Stimulated activated CD8-positive, alpha-beta memory T cell treated with anti-CD3 and anti-CD28 coated beads, Interleukin-4, amount 100 ng/mL, for 1 hour (primary cell): ENCODE measurements around the gene BMP6.
"Not testable (repeated sequence)": the region's sequence is repeated elsewhere in the genome, so short reads cannot be mapped to it uniquely, and the experiment has no call there.

Experiments
- DNase-seq, 2 donors: peaks; one replicate each; pipeline ENCODE4 v3.0.0-alpha.2; 2020; ENCODE audit warnings: low read depth in 2 of 2, low spot score in 1 of 2

BMP6 gene

DNA sequence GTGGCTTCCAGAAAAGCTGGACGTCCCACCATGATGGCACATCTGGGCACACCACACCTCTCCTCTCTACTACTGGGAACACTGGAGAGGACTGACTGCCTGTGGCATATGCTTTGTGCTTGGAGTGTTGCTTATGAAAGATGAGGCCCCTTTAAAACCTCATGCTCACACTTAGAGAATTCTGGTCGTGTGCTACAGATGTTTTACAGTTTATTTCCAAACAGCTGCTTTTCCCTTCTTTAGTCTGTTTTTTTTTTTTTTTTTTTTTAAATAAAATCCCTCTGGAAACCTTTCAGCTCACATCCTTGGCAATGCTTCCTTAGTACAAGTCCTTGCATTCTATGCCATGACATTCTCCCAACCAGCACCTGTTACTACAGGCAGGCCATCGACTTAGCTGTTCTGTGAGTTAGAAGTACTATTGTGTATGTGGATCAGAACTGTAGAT is 60.3 kb downstream of the BMP6 start:
- no peak for DNase-seq

DNA sequence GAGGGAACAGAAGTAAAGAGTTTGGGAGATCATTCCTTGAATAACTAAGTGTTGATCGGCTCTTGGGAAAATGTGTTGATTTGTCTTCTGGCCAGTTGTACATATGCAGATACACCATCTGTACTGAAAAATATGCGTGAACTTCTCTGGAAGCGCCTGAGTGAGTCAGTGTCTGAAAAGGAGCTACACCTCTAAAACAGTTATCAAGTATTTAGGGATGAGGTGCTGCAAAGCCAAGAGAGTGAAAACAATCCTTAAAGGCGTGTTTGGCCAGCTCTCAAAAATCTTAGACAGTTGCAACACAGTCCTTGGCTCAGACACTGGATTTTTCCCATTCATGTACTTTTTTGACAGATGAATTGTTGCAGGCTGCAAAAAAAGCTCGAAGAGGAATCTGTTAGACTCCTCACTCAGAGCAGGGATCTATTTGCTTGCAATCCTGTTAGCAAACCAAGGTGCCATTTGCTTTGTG is 61.3 kb downstream of the BMP6 start:
- no peak for DNase-seq

DNA sequence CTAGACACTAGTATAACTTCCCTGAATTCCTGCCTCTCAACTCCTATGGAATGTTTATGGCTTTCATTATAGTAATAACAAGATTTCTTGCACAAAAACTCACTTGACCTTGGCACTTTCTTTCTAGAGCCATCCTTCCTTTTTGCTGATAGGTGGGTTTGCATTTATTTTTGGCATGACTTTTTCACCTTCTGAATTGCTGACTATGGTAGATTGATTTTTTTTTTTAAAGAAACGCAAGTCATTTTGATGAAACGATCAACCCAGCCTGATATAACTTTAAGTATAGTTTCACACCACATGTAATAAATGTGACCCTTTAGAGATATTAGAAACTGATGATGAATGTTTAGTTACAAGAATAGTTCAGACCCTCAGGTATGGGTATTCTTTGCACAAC is 61.8 kb downstream of the BMP6 start:
- no peak for DNase-seq

DNA sequence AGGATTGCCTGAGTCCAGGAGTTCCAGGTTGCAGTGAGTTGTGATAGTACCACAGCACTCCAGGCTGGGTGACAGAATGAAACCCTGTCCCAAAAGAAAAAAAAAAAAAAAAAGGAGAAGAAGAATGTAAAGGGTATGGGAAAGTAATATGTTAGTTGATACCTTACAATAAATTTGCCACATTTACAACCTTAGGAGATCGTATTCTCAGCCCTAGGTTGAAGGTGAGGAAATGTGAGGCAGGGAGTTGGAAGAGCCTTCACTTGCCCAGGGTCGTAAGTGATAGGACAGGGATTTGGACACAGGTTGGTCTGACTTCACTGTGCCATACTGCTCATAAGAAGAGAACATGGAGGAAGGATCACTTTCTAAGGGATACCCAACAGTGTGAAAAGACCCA is 68.6 kb downstream of the BMP6 start:
- DNase-seq = no peak

DNA sequence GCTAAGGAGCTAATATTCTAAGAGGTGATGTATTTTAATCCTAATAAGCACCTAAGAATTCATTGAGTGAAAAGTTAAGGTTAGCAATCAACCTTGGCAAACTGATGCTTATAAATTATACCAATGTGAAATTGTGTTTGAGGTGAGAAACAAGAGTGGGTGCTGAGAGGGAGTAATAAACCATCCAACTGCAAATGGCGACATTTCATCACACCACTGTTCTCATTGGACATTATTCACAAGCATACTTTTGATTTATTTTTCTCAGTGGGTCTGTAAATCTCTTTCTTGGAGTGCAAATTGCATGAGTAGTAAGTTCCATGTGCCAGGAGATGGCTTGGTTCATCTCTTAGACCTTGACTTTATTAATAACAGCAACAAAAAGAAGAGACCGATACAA is 71.5 kb downstream of the BMP6 start:
- DNase-seq = no peak

DNA sequence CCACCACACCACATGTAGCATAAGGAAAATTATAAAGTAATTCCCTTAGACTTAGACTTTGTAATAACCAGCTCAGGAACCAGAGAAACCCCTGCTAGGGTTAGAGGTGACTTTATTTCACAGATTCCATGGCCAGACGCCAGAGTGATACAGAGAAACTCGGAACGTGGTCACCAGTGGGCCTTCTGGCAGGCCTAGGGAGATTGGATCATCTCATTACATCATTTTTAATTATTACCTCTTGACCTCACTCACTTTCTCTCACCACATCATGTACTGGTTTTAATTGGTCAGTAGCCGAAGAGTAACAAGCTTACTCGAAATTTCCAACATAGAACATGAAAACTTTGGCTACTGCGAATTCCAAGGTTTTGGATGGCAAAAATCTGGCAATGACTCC is 72.9 kb downstream of the BMP6 start:
- DNase-seq = no peak

DNA sequence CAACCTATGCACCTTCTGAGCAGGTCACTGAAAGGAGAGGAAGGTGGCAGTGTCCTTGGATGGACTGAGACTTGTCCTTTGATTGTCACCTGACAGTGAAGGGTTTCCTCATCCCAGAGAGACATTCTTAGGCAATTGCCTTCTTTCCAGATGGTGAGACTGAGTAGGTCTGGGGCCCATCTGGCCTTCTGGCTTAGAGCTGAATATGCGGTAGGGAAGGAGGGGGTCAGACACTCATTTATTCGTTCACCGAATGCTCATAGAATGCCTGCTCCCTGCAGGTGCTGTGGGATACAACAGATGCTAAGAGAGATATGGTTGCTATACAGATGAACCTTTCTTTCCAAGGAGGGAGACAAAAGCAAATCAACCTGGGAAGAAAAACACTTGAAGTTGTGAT is 76.8 kb downstream of the BMP6 start:
- no peak for DNase-seq

DNA sequence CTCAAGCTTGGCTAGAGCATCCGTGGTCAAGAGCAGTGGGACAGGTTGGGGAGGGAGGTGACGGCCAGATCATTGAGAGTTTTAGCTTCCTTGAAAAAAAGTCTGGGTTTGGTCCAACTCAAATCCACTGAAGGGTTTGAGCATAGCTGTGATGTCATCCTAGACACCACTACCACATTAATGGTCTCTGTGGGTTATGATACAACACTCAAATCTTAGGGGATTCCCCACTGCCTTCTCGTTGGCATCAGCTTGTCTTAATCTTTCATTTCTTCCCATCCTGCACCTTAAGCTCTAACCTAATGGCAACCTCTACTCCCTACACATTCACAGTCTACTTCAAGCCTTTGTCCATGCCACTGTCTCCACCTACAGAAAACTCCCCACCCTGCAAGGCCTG is 77.3 kb downstream of the BMP6 start:
- DNase-seq = no peak

DNA sequence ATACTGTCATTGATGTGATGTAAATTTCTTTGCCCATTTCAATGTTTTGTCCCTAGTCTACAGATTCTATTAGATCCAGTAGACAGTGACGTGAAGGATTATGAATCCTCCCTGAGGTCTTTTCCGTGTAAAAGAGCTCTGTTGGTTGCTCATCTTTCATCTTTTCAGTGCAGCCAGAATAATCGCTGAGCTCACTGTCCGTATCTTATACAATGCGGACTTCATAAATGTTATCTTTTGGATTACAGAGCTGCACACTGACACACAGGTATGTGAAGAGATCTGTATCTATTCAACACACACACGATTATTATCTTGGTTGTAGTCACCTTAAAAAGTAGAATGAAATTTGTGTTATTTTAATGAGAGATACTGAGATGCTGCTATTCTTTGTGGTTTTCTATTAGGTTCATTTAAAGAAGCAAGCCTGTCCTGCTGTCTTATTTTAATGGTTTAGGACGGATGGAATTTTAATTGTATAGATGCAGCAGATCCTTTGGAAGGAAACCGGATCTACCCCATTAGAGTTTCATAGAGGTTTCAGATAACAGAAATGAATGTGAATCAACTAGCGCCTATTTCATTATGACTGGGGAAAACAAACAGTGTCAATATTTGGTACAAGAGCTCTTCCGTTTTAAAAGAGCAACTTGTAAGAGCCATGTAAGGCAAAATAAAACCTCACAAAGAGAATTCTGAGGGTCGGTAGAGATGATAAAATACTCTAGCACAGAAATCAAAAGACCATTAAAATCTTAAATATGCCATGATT is 79.4 kb downstream of the BMP6 start:
- DNase-seq = no peak

DNA sequence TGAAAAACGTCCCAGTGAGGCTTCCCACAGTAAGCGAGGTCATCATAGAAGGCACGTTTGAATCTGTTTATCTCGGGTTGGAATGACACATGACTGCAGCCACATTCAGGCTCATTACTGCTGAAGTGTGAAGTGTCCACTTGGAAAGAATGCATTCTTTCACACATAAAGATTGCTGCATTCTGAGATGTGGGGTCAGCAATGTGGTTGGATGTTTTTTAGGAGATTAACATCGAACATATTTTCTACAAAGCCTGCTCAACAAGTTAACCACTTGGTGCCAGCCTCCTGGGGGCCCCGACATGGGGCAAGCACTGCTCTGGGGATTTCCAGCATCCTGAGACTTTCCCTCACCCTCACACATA is 79.9 kb downstream of the BMP6 start:
- no peak for DNase-seq

DNA sequence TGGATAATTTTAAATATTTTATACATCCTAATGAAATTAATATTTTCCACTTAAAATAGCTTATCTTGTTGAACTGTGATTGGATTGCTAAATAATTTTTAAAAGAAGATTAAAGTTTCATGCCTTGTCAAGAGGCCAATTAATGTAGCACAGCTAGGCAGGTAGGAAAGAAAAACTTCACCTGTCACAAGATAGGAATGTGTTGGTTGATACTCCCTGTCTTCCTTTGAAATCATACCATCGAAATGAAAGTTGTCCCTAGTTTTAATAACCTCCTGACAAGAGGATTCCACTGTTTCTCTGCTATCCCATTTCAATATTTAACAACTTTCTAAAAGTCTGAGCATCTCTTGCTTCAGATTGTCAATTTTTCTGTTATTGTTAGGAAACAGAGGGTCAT is 80.8 kb downstream of the BMP6 start:
- no peak for DNase-seq

DNA sequence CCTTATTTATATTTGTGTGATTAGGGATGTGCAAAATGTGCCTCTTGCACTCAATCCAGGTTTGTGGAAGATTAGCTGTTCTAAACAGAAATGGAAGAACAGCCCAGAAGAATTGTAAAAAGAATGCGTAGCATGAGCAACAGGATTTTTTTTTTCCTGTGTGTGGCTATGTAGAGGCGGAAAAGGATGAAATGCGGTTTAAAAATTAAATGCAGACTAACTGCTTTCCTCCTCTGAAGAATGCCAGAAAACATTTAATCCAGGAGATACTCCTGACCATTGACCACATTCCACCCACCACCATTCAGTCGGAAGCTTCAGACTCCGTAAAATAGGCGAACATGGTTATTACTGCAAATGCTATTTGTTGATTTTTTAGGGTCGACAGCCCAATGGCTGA is 83.4 kb downstream of the BMP6 start:
- DNase-seq = no peak

DNA sequence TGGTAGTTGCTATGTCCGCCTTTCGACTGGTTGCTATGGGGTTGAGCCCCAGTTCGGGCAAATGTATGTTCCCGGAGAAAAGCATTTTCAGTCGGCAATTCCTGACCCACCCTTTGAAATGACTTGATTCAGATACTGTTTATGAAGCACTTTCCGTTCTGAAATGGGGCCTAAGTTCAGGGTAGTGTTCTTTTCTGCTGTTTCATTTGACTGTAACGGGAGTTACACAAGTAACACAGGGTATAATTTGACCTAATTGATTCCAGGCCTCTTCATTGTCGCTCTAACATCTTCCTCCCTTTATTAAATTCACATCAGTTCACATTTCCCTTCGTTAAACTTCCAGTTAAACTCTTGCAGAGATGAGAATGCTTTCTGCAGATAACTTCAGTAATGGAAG is 85.5 kb downstream of the BMP6 start:
- DNase-seq = no peak

DNA sequence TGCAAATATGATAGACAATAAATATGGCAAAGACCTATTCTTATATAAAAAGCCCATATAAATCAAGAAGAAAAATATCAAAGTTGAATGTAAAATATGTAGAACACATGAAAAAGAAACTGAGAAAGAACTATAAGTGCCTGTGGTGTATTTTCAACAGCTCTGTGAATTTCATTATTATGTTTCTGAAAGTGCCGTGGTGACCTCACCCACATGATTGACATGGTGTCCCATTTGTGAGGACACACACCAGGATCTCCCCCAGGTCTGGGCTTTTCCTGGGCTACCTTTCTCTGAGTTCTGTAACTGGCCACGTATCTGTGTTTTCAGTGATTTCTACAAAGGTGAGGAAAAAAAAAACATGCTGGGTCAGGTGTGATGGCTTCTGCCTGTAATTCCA is 86.7 kb downstream of the BMP6 start:
- no peak for DNase-seq

DNA sequence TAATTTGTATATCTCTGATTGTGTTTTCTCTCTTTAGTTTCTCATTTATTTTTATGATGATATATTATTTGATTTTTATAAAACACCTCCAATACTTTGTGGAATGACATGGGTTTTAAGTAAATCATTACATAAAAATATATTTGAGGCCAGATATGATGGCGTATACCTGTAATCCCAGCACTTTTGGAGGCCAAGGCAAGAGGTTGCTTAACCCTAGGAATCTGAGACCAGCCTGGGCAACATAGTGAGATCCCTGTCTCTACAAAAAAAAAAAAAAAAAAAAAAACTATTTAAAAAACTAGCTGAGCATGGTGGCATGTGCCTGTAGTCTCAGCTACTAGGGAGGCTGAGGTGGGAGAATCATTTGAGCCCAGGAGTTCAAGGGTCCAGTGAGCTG is 87.3 kb downstream of the BMP6 start:
- DNase-seq = no peak

DNA sequence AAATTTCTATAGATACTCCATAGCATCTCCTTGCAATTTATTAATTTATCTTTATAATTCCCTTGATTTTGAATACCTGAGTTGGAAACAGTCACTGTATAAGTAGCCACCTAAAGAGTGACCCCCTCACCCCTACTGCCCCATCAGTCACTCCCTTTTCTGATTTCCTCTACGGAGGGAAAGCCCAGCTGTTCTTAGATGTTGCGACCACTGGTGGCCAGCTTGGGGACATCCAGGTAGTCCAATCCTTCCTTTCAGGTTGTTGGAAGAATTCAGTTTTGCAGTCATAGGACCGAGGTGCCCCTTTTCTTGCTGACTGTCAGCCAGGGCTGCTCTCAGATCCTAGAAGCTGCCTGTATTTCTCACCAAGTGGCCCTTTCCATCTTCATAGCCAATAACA is 87.8 kb downstream of the BMP6 start:
- DNase-seq = no peak

DNA sequence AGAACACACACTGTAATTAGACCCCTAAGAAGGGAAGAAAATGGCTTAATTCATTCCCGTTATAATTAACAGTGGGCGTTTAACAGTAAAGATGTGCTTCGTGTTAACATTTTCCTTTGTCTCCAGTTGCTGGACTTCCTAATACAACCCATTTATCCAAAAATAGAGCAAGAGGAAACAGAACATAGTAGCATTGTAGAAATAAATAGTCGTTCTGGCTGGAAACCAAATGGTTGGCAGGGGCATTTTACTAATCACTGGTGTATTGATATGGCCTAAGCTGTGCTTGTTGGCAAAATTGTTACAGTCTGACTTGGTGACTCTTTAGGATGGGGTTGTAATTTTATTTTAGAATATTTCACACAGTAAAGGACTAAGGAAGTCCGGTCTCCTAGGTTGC is 89.8 kb downstream of the BMP6 start:
- DNase-seq = no peak

DNA sequence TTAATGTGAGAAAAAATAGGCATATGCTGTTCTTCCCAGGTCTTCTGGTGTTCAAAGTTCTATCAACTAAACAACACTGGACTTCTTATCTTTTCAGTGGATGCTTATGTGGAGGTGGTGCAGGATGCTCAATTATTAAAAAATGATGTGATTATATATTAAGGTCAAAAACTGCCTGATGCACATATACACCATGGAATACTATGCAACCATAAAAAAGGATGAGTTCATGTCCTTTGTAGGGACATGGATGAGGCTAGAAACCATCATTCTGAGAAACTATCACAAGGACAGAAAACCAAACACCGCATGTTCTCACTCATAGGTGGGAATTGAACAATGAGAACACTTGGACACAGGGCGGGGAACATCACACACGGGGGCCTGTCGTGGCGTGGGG is 91.3 kb downstream of the BMP6 start:
- DNase-seq = not testable (repeated sequence)

DNA sequence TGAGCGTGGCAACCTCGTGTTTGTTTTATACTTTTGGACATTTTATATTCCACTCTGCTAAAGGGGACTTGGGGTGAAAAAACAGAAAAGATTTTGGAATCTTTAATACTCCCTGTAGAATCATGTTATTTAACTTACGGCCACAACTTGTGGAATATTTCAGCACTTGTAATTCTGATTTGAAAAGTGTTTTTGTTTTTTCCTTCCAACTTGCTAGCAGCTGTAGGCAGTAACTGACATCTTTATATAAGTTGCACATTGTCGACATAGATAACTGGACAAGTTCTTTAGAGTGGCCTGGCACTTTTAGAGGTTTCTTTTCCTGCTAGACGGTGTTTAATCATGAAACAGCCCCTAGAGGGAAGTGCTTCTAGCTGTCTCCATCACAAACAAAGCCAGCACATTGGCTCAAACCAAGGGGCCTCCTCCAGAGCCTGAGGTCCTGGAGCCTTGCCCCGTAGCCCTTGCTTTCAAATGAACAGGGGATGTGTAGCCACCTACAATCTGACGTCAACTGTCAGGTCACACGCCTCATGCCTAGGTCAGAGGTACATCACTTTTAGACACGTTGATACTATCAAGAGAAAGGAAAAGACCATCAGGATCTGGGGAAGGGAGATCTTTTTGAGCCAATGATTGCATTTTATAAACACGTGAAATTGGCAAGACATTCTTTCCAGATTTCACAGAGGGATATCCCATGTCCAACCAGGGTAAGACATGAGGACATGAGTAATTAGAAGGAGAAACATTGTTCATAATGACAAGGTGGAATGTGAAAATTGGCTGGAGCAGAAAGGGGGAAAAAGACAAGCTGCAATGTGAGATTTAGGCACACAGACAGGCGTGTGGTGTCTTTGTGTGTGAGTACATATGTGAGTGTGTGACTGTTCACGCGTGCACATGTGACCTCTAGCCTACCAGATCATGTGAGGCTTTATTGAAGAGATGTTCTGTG is 92.6 kb downstream of the BMP6 start:
- DNase-seq = no peak

DNA sequence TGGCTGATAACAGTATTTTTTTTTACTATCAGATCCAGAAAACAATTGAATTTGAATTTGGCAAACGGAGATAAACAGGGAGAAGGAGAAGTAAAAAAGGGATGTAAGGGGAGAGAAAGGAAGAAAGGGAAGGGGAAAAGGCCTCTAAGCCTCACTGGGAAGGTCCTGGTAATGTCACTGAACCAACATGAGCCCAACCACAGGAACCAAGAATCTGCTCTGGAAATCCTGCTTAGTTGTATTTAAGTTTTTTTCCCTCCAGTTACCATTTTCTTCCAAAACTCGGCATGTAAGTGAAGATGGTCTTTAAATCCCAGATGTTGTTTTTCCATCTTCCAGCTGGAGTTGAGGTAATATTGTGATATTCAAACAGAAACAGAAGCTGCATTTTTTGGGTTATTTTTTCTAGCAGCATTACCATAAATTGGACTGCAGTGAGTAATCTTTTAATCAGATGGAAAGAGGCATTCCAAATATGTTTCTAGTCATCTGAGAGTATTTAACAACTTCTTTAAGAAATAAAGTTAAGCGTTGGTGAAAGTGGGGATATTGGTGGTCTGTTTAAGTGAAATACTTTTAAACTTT is 93.6 kb downstream of the BMP6 start:
- no peak for DNase-seq

DNA sequence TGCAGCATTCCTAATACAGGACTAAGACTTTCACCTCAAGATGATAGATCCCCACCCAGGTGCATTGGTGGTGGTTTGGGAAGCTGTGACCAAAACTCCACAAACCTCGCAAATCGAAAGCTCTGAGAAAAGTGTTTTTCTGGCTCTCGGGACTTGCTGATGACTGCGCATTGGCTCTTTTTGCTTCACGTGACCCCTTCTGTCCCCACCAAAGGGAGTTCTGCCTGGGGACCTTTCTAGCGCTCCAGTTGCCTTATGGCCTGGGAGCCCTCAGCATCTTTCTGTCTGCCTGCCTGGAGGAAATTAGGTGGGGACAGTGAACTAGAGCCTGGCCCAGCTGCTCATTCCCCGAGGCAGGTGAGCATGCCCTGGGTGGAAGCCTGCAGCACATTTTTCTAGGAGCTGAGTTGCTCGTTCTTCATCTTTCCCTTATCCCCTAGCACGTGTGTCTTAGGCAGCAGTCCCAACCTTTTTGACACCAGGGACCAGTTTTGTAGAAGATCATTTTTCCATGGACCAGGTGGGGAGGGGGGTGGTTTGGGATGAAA is 94.5 kb downstream of the BMP6 start:
- DNase-seq = no peak

DNA sequence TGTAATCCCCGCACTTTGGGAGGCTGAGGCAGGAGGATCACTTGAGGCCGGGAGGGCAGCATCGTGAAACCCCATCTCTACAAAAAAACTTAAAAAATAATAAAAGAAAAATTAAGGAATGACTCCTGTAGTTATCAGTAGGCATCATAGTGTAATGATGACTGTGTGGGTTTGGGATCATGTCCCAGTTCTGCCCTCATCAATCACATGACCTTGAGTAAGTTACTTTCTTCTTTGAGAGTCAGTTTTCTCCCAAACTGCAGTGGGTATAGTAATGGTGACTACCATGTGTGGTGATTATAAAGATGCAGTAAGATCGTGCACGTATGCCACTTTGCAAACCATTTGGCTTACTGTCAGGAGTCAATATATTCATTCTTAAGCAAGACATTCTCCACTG is 95.5 kb downstream of the BMP6 start:
- no peak for DNase-seq
